HepG2 (cell line): Measurements from ENCODE around the gene GARIN3. TPM values are rescaled to one million over a fixed set of nuclear protein-coding genes. Genes with fewer than 3 reads are reported as not detected.

Experiments
- ATAC-seq: fragments of 200-7000 bp; cut with Tn5 transposase; 3 replicates; pipeline ENCODE4 v1.9.1; 2020; ENCODE audit warnings: mild to moderate bottlenecking, moderate library complexity
- BruUV-seq: library from RNA; stranded (reverse); fragments of 400-500 nt; replicated peaks from 2 replicates; lab custom pipeline; 2021; lab: Mats Ljungman, UMichigan
- CTCF ChIA-PET: fragments of 300-600 bp; formaldehyde crosslinking; extraction: SDS; loops from one replicate; lab custom pipeline; 2021; ENCODE audit warnings: low total read pairs, inconsistent platforms, low intra/inter-chr PET ratio; lab: Yijun Ruan, JAX
- POLR2A ChIA-PET: fragments of 350-600 bp; sonication (Branson Sonifier 250); formaldehyde crosslinking; loops from one replicate; lab custom pipeline; 2020; ENCODE audit warnings: antibody characterized with exemption, inconsistent platforms; lab: Yijun Ruan, JAX
- DNase-seq: peaks from one replicate; pipeline ENCODE4 v3.0.0-alpha.2; 2015; ENCODE audit warnings: low spot score
- FAIRE-seq: peaks from 3 replicates; lab custom pipeline; 2011; peaks lifted over from hg19 to GRCh38; lab: Jason Lieb, UNC
- H2AFZ ChIP-seq: one replicate; pipeline ENCODE4 v1.6.1; 2011; ENCODE audit warnings: low read length, inconsistent platforms
- H3K27ac ChIP-seq: fragments of 300-600 bp; 3 replicates; pipeline ENCODE4 v1.8.0; 2011; ENCODE audit warnings: mixed run types, mild to moderate bottlenecking, mixed read lengths, low read length, inconsistent platforms; ENCODE audit not compliant: insufficient read depth; ENCODE audit errors: extremely low read length
- H3K27me3 ChIP-seq, 2 experiments: fragments of 200-600 bp in 1 of 2; 2 replicates in 1 of 2; 3 replicates in 1 of 2; pipeline versions ENCODE4 v1.6.0 to v1.8.0; 2011; ENCODE audit warnings: low read length in 2 of 2, mild to moderate bottlenecking in 2 of 2, moderate library complexity in 2 of 2, inconsistent platforms in 1 of 2; ENCODE audit not compliant: insufficient read depth in 2 of 2, control insufficient read depth in 1 of 2
- H3K36me3 ChIP-seq, 2 experiments: fragments of 200-600 bp in 1 of 2; replicated peaks in 1 of 2; 2 replicates in 1 of 2; 3 replicates in 1 of 2; pipeline versions ENCODE4 v1.5.1 to v1.8.0; 2011; ENCODE audit warnings: low read length in 2 of 2, inconsistent platforms in 1 of 2; ENCODE audit not compliant: insufficient read depth in 2 of 2, control insufficient read depth in 1 of 2
- H3K4me1 ChIP-seq: 2 replicates; pipeline ENCODE4 v1.5.1; 2012; ENCODE audit warnings: low read length, inconsistent platforms; ENCODE audit not compliant: insufficient read depth
- H3K4me2 ChIP-seq: 2 replicates; pipeline ENCODE4 v1.6.0; 2011; ENCODE audit warnings: low read depth, low read length, inconsistent platforms
- H3K4me3 ChIP-seq, 3 experiments: fragments of 200-600 bp in 1 of 3; sonication (generic), shearing (Covaris generic) in 1 of 3; replicated peaks in 1 of 3; 2 replicates each; pipeline ENCODE4 v1.5.1; 2011 to 2016; ENCODE audit warnings: low read length in 3 of 3, inconsistent platforms in 2 of 3, low read depth in 2 of 3, mild to moderate bottlenecking in 2 of 3, control low read depth in 1 of 3, mixed read lengths in 1 of 3; ENCODE audit not compliant: insufficient read depth in 1 of 3
- H3K79me2 ChIP-seq: one replicate; pipeline ENCODE4 v1.6.1; 2011; ENCODE audit warnings: low read length, inconsistent platforms; ENCODE audit not compliant: insufficient read depth
- H3K9ac ChIP-seq: 2 replicates; pipeline ENCODE4 v1.6.0; 2011; ENCODE audit warnings: mild to moderate bottlenecking, low read depth, low read length, inconsistent platforms; ENCODE audit not compliant: insufficient read depth
- H3K9me3 ChIP-seq: 2 replicates; pipeline ENCODE4 v1.5.1; 2012; ENCODE audit warnings: mild to moderate bottlenecking, low read length
- H4K20me1 ChIP-seq: 2 replicates; pipeline ENCODE4 v1.6.0; 2011; ENCODE audit warnings: inconsistent platforms, mild to moderate bottlenecking, low read length, moderate library complexity; ENCODE audit not compliant: insufficient read depth
- CCAR2 ChIP-seq: fragments of 200-400 bp; formaldehyde crosslinking; optimal IDR thresholded peaks from 2 replicates; pipeline ENCODE3; 2018; ENCODE audit warnings: low read depth, mild to moderate bottlenecking, low read length, moderate library complexity
- HNF4A ChIP-seq: sonication (generic); formaldehyde crosslinking; IDR thresholded peaks from 2 replicates; pipeline ENCODE4 v1.4.0; 2020; ENCODE audit warnings: missing genetic modification reagents
- HOXA5 ChIP-seq: sonication (generic); formaldehyde crosslinking; IDR thresholded peaks from 2 replicates; pipeline ENCODE4 v1.4.0; 2020; ENCODE audit warnings: missing genetic modification reagents
- KDM4B ChIP-seq: sonication (generic); formaldehyde crosslinking; IDR thresholded peaks from 2 replicates; pipeline ENCODE4 v1.4.0; 2020; ENCODE audit warnings: missing genetic modification reagents
- MED13 ChIP-seq: sonication (generic); formaldehyde crosslinking; IDR thresholded peaks from 2 replicates; pipeline ENCODE4 v1.5.0; 2020; ENCODE audit warnings: missing genetic modification reagents
- MIER2 ChIP-seq: IDR thresholded peaks from 2 replicates; pipeline ENCODE4 v1.6.1; 2016; ENCODE audit warnings: missing biosample characterization, missing genetic modification reagents
- NCOR1 ChIP-seq: fragments of 200-600 bp; sonication (generic); IDR thresholded peaks from 2 replicates; pipeline ENCODE4 v1.7.0; 2017; ENCODE audit warnings: antibody characterized with exemption, low read length, borderline replicate concordance
- RXRB ChIP-seq: IDR thresholded peaks from 2 replicates; pipeline ENCODE4 v1.6.1; 2016; ENCODE audit warnings: borderline replicate concordance, missing genetic modification reagents, missing compliant biosample characterization
- ZFP36L1 ChIP-seq: sonication (generic); formaldehyde crosslinking; IDR thresholded peaks from 2 replicates; pipeline ENCODE4 v1.8.0; 2022; ENCODE audit warnings: mild to moderate bottlenecking, missing genetic modification reagents, moderate library complexity
- ZNF558 ChIP-seq: sonication (generic); formaldehyde crosslinking; IDR thresholded peaks from 2 replicates; pipeline ENCODE4 v1.9.0; 2022; ENCODE audit warnings: mild to moderate bottlenecking, missing genetic modification reagents, borderline replicate concordance
- ZSCAN31 ChIP-seq: sonication (generic); formaldehyde crosslinking; IDR thresholded peaks from 2 replicates; pipeline ENCODE4 v1.5.0; 2020; ENCODE audit warnings: low read depth, mild to moderate bottlenecking, missing genetic modification reagents
- WGBS: methylation state at CpG from one replicate; pipeline ENCODE4 v1.1.6; 2017; ENCODE audit warnings: low lambda C conversion rate; 5-methylcytosine and 5-hydroxymethylcytosine counted together
- in situ Hi-C: cut with HindIII; loops from 2 replicates; pipeline ENCODE4 v1.10.0; 2017; ENCODE audit warnings: low pct_unique_long_range_greater_than_20kb; ENCODE audit not compliant: extremely low pct_ligation_motif_present
- intact Hi-C: fragments of 100-400 bp; cut with micrococcal nuclease; formaldehyde crosslinking; loops from one replicate; pipeline ENCODE4 v1.10.0; 2022; ENCODE audit not compliant: unreplicated experiment
- polyA plus RNA-seq, 8 experiments: library from polyadenylated mRNA; depleted of rRNA in 3 of 8; stranded (reverse) in 7 of 8; unstranded in 1 of 8; fragments of >200 nt; fragmentation: Illumina TruSeq in 4 of 8; extraction: Trizol in 4 of 8; gene quantifications; 2 replicates each; pipeline versions ENCODE4 v1.2.1 to v1.2.3, GENCODE V29; 2011 to 2016; ENCODE audit warnings: low read depth in 4 of 8, missing spikeins in 1 of 8, mixed read lengths in 1 of 8; ENCODE audit not compliant: insufficient read depth in 1 of 8
- total RNA-seq, 5 experiments: library from RNA; depleted of rRNA; stranded (reverse); fragments of >200 nt; fragmentation: Illumina TruSeq; extraction: Trizol; gene quantifications; 2 replicates each; pipeline ENCODE4 v1.2.3, GENCODE V29; 2016; ENCODE audit warnings: low read depth in 1 of 5
- TF ChIP-seq, protein P1 (sequence below): IDR thresholded peaks from 2 replicates; pipeline ENCODE4 v1.4.0; 2020; ENCODE audit warnings: mild to moderate bottlenecking, missing genetic modification reagents

The GARIN3 gene
- total and polyA plus RNA-seq, 2 of the 13 experiments (the other 11 are each of a cell fraction or from before 2014, with no cell fraction given): not detected

DNA sequence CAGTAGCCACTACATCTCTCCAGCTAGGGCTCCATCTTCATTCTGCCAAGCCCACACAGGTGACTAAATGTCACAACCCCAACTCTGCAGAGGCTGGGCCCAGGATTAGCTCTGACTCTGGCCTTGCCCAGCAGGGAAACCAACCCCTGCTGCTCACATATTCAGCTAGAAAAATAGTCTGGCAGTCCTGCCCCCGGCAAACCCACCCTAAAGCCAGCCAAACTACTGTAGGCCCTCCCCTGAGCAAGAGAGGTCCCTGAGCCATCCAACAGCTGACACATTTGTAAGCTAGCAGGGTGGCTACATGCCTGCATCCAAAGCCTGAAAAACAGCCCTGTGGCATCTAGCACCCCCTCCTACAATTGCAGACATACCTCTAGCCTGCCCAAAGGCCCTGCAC lies 46.0 kb downstream of the GARIN3 start:
- H3K4me1 ChIP-seq: no peaks in the 10 kb centered on the region
- FAIRE-seq (no peak), DNase-seq (no peak), ATAC-seq (no peak)
- no peaks in the 10 kb centered on the region for H3K79me2 ChIP-seq
- no peak overlapping the region for H3K4me3 ChIP-seq
- WGBS: no CpG with 5 or more reads among the region's 1 CpG
- no peak overlapping the region for H3K4me2 ChIP-seq
- no peaks in the 10 kb centered on the region for H3K27me3 ChIP-seq
- no peak overlapping the region for H3K9ac ChIP-seq
- no TSS peak for BruUV-seq
- CTCF ChIA-PET: no interaction called here
- peaks cover 11% of the 10 kb centered on the region; the same call in 1 of the 2 replicates for H3K9me3 ChIP-seq
- POLR2A ChIA-PET: interaction anchor here (1.4 kb wide), 1 partner anchor 22 kb away, joined by 4 read pairs; the partner anchor contains the start of gene MED7
- TF ChIP-seq ZSCAN31 (CRISPR knock-in tag) (no peak), HOXA5 (CRISPR knock-in tag) (no peak), KDM4B (CRISPR knock-in tag) (no peak), MIER2 (CRISPR knock-in tag) (no peak), CCAR2 (no peak), ZNF558 (CRISPR knock-in tag) (no peak), ZFP36L1 (no peak), MED13 (no peak), HNF4A (CRISPR knock-in tag) (no peak), NCOR1 (no peak), RXRB (CRISPR knock-in tag) (no peak)
- TF ChIP-seq, protein P1, sequence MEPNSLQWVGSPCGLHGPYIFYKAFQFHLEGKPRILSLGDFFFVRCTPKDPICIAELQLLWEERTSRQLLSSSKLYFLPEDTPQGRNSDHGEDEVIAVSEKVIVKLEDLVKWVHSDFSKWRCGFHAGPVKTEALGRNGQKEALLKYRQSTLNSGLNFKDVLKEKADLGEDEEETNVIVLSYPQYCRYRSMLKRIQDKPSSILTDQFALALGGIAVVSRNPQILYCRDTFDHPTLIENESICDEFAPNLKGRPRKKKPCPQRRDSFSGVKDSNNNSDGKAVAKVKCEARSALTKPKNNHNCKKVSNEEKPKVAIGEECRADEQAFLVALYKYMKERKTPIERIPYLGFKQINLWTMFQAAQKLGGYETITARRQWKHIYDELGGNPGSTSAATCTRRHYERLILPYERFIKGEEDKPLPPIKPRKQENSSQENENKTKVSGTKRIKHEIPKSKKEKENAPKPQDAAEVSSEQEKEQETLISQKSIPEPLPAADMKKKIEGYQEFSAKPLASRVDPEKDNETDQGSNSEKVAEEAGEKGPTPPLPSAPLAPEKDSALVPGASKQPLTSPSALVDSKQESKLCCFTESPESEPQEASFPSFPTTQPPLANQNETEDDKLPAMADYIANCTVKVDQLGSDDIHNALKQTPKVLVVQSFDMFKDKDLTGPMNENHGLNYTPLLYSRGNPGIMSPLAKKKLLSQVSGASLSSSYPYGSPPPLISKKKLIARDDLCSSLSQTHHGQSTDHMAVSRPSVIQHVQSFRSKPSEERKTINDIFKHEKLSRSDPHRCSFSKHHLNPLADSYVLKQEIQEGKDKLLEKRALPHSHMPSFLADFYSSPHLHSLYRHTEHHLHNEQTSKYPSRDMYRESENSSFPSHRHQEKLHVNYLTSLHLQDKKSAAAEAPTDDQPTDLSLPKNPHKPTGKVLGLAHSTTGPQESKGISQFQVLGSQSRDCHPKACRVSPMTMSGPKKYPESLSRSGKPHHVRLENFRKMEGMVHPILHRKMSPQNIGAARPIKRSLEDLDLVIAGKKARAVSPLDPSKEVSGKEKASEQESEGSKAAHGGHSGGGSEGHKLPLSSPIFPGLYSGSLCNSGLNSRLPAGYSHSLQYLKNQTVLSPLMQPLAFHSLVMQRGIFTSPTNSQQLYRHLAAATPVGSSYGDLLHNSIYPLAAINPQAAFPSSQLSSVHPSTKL (CRISPR knock-in tag): no peak
- H4K20me1 ChIP-seq: no peaks in the 10 kb centered on the region
- no peak overlapping the region for H3K27ac ChIP-seq
- H2AFZ ChIP-seq: no peak overlapping the region
- no peaks in the 10 kb centered on the region for H3K36me3 ChIP-seq
- intact Hi-C loops (no loop called here), in situ Hi-C loops (no loop called here)
